ENCODE data around the gene SNCB.

Gene SNCB

GRCh38 chr5:176629853-176630680 lies at the start of gene SNCB, which contains the start of gene EIF4E1B:
SNCB (minus strand) TSS chr5:176630534; CDS start chr5:176629654, 880 bp downstream.
EIF4E1B (plus strand) TSS chr5:176630675; CDS start chr5:176642788, 12,113 bp downstream.
- DNase-seq (ENCODE audit: low read depth), result no peak
- peak within 1 kb of the TSS; percentile 51 for H3K4me3 ChIP-seq (ENCODE audit: low read depth, low read length)

- DNase-seq (ENCODE audit: low read depth), result no peak
- no peak overlapping the region for H3K4me3 ChIP-seq (ENCODE audit: low read depth, low read length)
Measured at GRCh38 chr5:176679365-176680225, 49.3 kb upstream of the SNCB start.

- H3K4me3 ChIP-seq (ENCODE audit: low read depth, low read length), result no peak overlapping the region
- no peak for DNase-seq (ENCODE audit: low read depth)
Measured at GRCh38 chr5:176678584-176678983, 48.2 kb upstream of the SNCB start.

- no peak for DNase-seq (ENCODE audit: low read depth)
- no peak overlapping the region for H3K4me3 ChIP-seq (ENCODE audit: low read depth, low read length)
Measured at GRCh38 chr5:176677209-176677939, 47.0 kb upstream of the SNCB start.

GRCh38 chr5:176676361-176676824 lies 46.1 kb upstream of the SNCB start:
- DNase-seq (ENCODE audit: low read depth), result no peak
- no peak overlapping the region for H3K4me3 ChIP-seq (ENCODE audit: low read depth, low read length)

- no peak for DNase-seq (ENCODE audit: low read depth)
- no peak overlapping the region for H3K4me3 ChIP-seq (ENCODE audit: low read depth, low read length)
Measured at GRCh38 chr5:176675676-176676360, 45.5 kb upstream of the SNCB start.

GRCh38 chr5:176674799-176675198 lies 44.5 kb upstream of the SNCB start:
- DNase-seq (ENCODE audit: low read depth), result no peak
- H3K4me3 ChIP-seq (ENCODE audit: low read depth, low read length), result no peak overlapping the region

GRCh38 chr5:176673651-176674583 lies 43.6 kb upstream of the SNCB start:
- no peak overlapping the region for H3K4me3 ChIP-seq (ENCODE audit: low read depth, low read length)
- no peak for DNase-seq (ENCODE audit: low read depth)

- no peak for DNase-seq (ENCODE audit: low read depth)
- H3K4me3 ChIP-seq (ENCODE audit: low read depth, low read length), result no peak overlapping the region
Measured at GRCh38 chr5:176671890-176672747, 41.8 kb upstream of the SNCB start.

- no peak for DNase-seq (ENCODE audit: low read depth)
- H3K4me3 ChIP-seq (ENCODE audit: low read depth, low read length), result no peak overlapping the region
Measured at GRCh38 chr5:176671399-176671798, 41.1 kb upstream of the SNCB start.

- no peak for DNase-seq (ENCODE audit: low read depth)
- H3K4me3 ChIP-seq (ENCODE audit: low read depth, low read length), result no peak overlapping the region
Measured at GRCh38 chr5:176670449-176670848, 40.1 kb upstream of the SNCB start.

- no peak overlapping the region for H3K4me3 ChIP-seq (ENCODE audit: low read depth, low read length)
- no peak for DNase-seq (ENCODE audit: low read depth)
Measured at GRCh38 chr5:176667637-176668036, 37.3 kb upstream of the SNCB start.

- no peak for DNase-seq (ENCODE audit: low read depth)
Measured at GRCh38 chr5:176665517-176665916, 35.2 kb upstream of the SNCB start.

GRCh38 chr5:176664886-176665285 lies 34.6 kb upstream of the SNCB start:
- H3K4me3 ChIP-seq (ENCODE audit: low read depth, low read length), result no peak overlapping the region
- no peak for DNase-seq (ENCODE audit: low read depth)

More at GRCh38 chr5:176665517-176665916, 35.2 kb upstream of the SNCB start:
- no peak overlapping the region for H3K4me3 ChIP-seq (ENCODE audit: low read depth, low read length)

GRCh38 chr5:176664479-176664878 lies 34.1 kb upstream of the SNCB start:
- no peak overlapping the region for H3K4me3 ChIP-seq (ENCODE audit: low read depth, low read length)
- no peak for DNase-seq (ENCODE audit: low read depth)

- no peak overlapping the region for H3K4me3 ChIP-seq (ENCODE audit: low read depth, low read length)
- no peak for DNase-seq (ENCODE audit: low read depth)
Measured at GRCh38 chr5:176663566-176663965, 33.2 kb upstream of the SNCB start.

Data from skeletal muscle cell (primary cell).